Panc1 (cell line): ENCODE results near the gene POFUT2.

Experiments
- CTCF ChIP-seq: fragments of 450-650 bp; IDR thresholded peaks from 2 replicates; pipeline ENCODE4 v1.5.1; 2017; ENCODE audit warnings: mild to moderate bottlenecking
- POLR2AphosphoS5 ChIP-seq: IDR thresholded peaks from 2 replicates; pipeline ENCODE4 v1.6.1; 2012; ENCODE audit warnings: mild to moderate bottlenecking, low read depth, low read length, moderate library complexity
- REST ChIP-seq, 2 experiments: IDR thresholded peaks; 2 replicates each; pipeline ENCODE4 v1.6.1; 2011 to 2012; ENCODE audit warnings: low read depth in 2 of 2, control low read depth in 1 of 2, low read length in 1 of 2, mild to moderate bottlenecking in 1 of 2, moderate library complexity in 1 of 2; ENCODE audit not compliant: insufficient read depth in 1 of 2
- TCF7L2 ChIP-seq: IDR thresholded peaks from 2 replicates; pipeline ENCODE4 v1.6.1; 2011; ENCODE audit warnings: mild to moderate bottlenecking, low read depth, low read length, inconsistent platforms

GRCh38 chr21:45278156-45278911 is 9.4 kb downstream of the POFUT2 start:
- no peak for TF ChIP-seq CTCF
- no peak for TF ChIP-seq TCF7L2
- TF ChIP-seq REST (IDR thresholded peaks at IDR 0.05; ENCODE audit: insufficient read depth in 1 of 2, low read depth in 2 of 2, low read length in 1 of 2): no peak
- no peak for TF ChIP-seq POLR2AphosphoS5
